Measurements from ENCODE around the gene SYT14.

DNA sequence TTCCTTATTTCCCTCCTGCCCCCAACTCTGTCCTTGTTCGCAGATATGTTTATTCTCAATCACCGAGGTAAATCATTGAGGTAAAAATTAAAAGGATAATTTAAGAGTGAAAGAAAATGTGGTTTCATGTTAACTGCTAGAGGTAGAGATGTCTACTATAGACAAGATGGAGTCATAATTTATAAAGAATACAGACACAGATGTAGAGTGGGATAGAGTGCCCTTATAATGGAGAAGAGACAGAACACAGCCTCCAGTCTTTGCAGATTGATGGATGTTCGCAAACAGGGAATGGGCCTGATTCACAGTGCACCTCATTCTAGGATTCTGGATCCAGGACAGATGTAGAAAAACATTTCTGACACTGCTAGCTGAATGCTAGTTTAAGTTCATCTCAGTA lies 155.4 kb downstream of the SYT14 start:
- TF ChIP-seq, protein P1, sequence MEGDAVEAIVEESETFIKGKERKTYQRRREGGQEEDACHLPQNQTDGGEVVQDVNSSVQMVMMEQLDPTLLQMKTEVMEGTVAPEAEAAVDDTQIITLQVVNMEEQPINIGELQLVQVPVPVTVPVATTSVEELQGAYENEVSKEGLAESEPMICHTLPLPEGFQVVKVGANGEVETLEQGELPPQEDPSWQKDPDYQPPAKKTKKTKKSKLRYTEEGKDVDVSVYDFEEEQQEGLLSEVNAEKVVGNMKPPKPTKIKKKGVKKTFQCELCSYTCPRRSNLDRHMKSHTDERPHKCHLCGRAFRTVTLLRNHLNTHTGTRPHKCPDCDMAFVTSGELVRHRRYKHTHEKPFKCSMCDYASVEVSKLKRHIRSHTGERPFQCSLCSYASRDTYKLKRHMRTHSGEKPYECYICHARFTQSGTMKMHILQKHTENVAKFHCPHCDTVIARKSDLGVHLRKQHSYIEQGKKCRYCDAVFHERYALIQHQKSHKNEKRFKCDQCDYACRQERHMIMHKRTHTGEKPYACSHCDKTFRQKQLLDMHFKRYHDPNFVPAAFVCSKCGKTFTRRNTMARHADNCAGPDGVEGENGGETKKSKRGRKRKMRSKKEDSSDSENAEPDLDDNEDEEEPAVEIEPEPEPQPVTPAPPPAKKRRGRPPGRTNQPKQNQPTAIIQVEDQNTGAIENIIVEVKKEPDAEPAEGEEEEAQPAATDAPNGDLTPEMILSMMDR (optimal IDR thresholded peaks at IDR 0.05 in 1 of 3, IDR thresholded peaks at IDR 0.05 in 1 of 3, conservative IDR thresholded peaks at IDR 0.05 in 1 of 3; ENCODE audit: extremely low read depth in 1 of 3, insufficient read depth in 2 of 3, low read length in 3 of 3), result no peak
- TF ChIP-seq EZH2 (IDR thresholded peaks at IDR 0.05; ENCODE audit: low read length), result no peak
